ENCODE measurements around the gene C1QTNF9. TPM values are rescaled to one million over a fixed set of nuclear protein-coding genes. Genes with fewer than 3 reads are reported as not detected.
"Not testable (repeated sequence)": the region's sequence is repeated elsewhere in the genome, so short reads cannot be mapped to it uniquely, and the experiment has no call there.

The C1QTNF9 gene
- total RNA-seq, 2 donors from 2014 or later: 0.67 TPM; not detected in 1

- H3K27me3 ChIP-seq: no peaks in the 10 kb centered on the region
- DNase-seq (ENCODE audit: low spot score): no peak
- H3K36me3 ChIP-seq: no peaks in the 10 kb centered on the region
- H3K4me3 ChIP-seq: no peak overlapping the region
- no peaks in the 10 kb centered on the region for H3K4me1 ChIP-seq
- TF ChIP-seq CTCF (IDR thresholded peaks at IDR 0.05): no peak
- no peak overlapping the region for H3K27ac ChIP-seq
- no peaks in the 10 kb centered on the region for H3K9me3 ChIP-seq
Observed at GRCh38 chr13:24341439-24341838, 32.1 kb downstream of the C1QTNF9 start.

DNA sequence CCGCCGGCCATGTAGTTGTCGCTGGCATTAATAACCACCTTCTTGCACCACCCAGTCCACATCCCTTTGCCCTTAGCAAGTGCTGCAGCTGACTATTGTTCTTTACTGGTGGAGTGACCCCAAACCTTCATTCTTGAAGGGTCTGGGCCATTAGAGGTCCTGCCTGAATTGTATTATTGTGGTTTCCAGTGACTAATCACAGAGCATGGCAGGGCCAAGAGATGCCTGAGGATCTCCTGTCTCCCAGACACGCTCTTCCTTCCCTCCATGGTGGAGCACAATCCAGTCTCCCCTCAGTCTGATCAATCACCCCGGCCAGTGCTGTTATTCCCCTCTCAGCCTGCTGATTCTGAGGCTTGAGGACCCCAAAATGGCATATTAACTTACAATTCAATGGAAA is 39.0 kb downstream of the C1QTNF9 start:
- Histone ChIP-seq H3K36me3 (no peaks in the 10 kb centered on the region), H3K27me3 (no peaks in the 10 kb centered on the region), H3K4me3 (no peak overlapping the region), H3K9me3 (no peaks in the 10 kb centered on the region), H3K4me1 (no peaks in the 10 kb centered on the region), H3K27ac (no peak overlapping the region)
- no peak for TF ChIP-seq CTCF (IDR thresholded peaks at IDR 0.05)
- no peak for DNase-seq (ENCODE audit: low spot score)

- Histone ChIP-seq H3K36me3 (no peaks in the 10 kb centered on the region), H3K4me3 (no peak overlapping the region), H3K27ac (no peak overlapping the region), H3K4me1 (no peaks in the 10 kb centered on the region), H3K9me3 (no peaks in the 10 kb centered on the region), H3K27me3 (no peaks in the 10 kb centered on the region)
- no peak for DNase-seq (ENCODE audit: low spot score)
- TF ChIP-seq CTCF (IDR thresholded peaks at IDR 0.05): no peak
Observed at GRCh38 chr13:24348797-24349515, 39.6 kb downstream of the C1QTNF9 start.

DNA sequence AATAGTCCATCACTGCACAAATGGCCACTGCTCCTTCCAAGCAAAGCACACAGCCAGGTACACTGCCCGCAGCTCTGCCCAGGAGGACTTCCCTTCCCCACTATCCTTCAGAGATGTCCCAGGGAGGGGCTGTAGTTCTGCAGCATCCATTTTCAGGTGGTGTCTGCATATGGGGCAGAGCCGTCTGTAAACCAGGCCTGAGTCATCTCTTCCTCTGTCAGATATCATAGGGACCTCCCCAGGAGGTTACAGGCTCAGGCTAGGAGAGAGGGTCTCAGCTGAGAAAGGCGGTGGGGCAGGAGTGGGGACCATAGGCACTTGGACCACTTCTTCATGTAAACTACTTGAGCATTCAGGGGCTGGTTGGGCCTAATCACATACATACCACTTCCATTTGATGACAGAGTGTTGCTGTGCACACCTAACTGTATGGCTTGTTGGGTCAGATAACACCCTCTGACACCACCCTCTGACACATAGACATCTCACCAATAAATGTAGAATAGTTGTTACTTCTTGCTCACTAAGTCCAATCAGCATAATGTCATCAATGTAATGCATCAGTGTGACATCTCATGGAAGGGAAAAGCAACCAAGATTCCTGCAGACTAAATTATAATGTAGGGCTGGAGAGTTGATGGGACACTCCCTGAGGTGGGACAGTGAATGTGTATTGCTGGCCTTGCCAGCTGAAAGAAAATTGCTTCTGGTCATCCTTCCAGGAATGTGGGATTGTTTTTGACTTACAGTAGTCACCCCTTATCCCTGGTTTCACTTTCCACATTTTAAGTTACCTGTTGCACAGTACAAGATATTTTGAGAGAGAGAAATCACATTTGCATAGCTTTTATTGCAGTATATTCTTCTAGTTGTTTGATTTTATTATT is 40.6 kb downstream of the C1QTNF9 start:
- not testable (repeated sequence) for H3K36me3 ChIP-seq; H3K9me3 ChIP-seq; H3K27me3 ChIP-seq; DNase-seq (ENCODE audit: low spot score); H3K4me1 ChIP-seq; H3K27ac ChIP-seq; H3K4me3 ChIP-seq

DNA sequence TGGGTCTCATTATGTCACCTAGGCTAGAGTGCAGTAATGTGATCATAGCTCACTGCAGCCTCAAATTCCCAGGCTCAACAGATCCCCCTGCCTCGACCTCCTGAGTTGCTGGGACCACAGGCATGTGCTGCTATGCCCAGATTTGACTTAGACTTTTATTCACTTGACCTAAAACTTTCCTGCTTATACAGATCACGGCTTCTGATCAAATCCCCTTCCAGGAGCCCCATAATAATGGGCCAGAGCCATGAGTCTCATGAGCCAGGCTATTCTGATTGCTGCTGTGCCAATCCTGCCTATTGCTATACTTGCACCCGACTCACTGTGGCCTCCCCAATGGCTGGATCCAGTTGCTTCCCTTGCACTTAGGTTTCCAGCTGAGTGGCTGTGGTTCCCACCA is 42.0 kb downstream of the C1QTNF9 start:
- no peaks in the 10 kb centered on the region for H3K9me3 ChIP-seq
- no peak overlapping the region for H3K27ac ChIP-seq
- H3K4me3 ChIP-seq: no peak overlapping the region
- DNase-seq (ENCODE audit: low spot score): no peak
- TF ChIP-seq CTCF (IDR thresholded peaks at IDR 0.05): no peak
- no peaks in the 10 kb centered on the region for H3K27me3 ChIP-seq
- no peaks in the 10 kb centered on the region for H3K4me1 ChIP-seq
- no peaks in the 10 kb centered on the region for H3K36me3 ChIP-seq

DNA sequence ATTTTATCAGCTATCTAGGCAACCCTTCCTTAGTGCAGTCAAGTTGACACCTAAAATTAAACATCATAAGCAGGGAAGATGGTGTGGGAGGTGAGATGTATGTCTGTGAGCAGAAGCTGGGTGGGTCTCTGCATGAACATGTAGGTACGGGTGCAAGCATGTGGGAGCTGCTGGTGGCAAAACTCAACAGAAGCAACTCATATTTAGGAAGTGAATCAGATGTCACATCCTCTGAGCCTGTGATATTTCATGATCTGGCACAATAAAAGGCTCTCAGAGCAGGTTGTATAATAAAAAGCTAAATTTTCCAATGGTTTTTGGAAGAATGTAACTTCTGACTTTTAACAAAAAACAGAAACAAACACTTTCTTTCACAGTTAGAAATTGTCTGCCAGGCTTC is 44.4 kb downstream of the C1QTNF9 start:
- Histone ChIP-seq H3K9me3 (no peaks in the 10 kb centered on the region), H3K4me1 (no peaks in the 10 kb centered on the region), H3K27ac (no peak overlapping the region), H3K36me3 (no peaks in the 10 kb centered on the region), H3K4me3 (no peak overlapping the region), H3K27me3 (no peaks in the 10 kb centered on the region)
- TF ChIP-seq CTCF (IDR thresholded peaks at IDR 0.05): no peak
- DNase-seq (ENCODE audit: low spot score): no peak

All from right atrium auricular region (tissue), 2 donors.